ENCODE results near the gene MARVELD2.
A peak's percentile ranks its signal among the peaks of the same experiment; 100 is the strongest.
"Not testable (repeated sequence)": the region's sequence is repeated elsewhere in the genome, so short reads cannot be mapped to it uniquely, and the experiment has no call there.

The MARVELD2 gene

DNA sequence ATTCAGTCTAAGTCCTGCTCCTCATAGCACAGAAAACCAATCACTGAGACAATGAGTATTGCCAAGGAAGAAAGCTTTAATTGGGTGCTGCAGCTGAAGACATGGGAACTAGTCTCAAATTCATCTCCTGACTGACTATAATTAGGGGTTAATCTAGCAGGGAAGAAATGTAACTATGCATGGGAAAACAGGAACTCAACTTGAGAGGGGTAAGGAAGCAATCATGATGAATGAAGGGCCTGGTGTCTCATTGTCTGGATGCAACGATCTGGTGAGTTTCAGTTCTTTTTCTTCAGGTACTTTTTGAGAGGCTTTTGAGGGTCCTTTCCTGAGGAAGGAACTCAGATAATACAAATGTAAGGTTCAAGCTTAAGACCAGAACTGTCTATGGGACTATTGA, 53.7 kb downstream of the MARVELD2 start:
- Histone ChIP-seq H3K27me3 (no peaks in the 10 kb centered on the region), H3K27ac (no peak overlapping the region), H3K36me3 (no peaks in the 10 kb centered on the region), H3K9ac (no peak overlapping the region), H3K4me2 (no peak overlapping the region), H3K4me1 (no peaks in the 10 kb centered on the region), H3K4me3 (no peak overlapping the region), H3K9me3 (peaks cover 9% of the 10 kb centered on the region), H4K20me1 (no peaks in the 10 kb centered on the region)
- TF ChIP-seq Cebpa-rat (IDR thresholded peaks at IDR 0.05) = no peak

GRCh38 chr5:69471516-69471915, 56.6 kb downstream of the MARVELD2 start:
- H4K20me1 ChIP-seq, H3K4me1 ChIP-seq, H3K9ac ChIP-seq, H3K27me3 ChIP-seq, H3K27ac ChIP-seq, H3K4me3 ChIP-seq, H3K36me3 ChIP-seq, H3K9me3 ChIP-seq, H3K4me2 ChIP-seq: not testable (repeated sequence)

DNA sequence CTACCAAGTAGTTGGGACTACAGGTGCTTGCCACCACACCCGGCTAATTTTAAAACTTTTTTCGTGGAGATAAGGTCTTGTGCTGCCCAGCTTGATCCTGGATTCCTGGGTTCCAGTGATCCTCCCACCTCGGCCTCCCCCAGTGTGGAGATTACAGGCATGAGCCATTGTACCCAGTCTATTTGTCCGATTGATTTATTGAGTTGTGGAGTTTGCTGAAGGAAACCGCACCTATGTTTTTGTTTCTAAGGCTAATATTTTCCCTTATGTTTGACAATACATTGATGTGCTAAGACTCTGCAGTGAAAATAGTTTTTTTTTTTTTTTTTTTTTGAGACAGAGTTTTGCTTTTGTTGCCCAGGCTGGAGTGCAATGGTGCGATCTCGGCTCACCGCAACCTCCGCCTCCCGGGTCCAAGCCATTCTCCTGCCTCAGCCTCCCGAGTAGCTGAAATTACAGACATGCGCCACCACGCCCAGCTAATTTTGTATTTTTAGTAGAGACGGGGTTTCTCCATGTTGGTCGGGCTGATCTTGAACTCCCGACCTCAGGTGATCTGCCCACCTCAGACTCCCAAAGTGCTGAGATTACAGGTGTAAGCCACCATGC, 57.7 kb downstream of the MARVELD2 start:
- H3K4me2 ChIP-seq, H3K9me3 ChIP-seq, H4K20me1 ChIP-seq, H3K9ac ChIP-seq, H3K4me3 ChIP-seq, H3K27ac ChIP-seq, H3K4me1 ChIP-seq, H3K27me3 ChIP-seq, H3K36me3 ChIP-seq: not testable (repeated sequence)

DNA sequence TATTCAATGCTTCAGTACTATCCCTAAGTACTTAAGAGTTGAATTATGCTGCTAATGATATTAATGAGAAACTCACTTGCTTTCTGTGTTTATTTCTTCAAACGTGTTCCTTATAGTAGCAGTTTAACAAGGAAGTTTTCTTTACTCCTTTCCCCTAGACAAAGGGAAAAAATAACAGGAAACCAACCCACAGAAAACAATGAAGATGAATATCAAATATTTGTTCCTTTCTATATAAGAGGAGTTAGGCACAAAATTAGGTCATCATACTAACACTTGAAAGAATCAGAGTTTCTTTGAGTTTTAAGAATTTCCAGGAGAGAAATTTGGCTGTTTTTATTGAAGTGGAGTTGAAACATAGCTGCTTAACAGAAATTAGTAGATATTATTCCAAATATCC, 62.3 kb downstream of the MARVELD2 start:
- H3K4me3 ChIP-seq = no peak overlapping the region
- no peak overlapping the region for H3K9ac ChIP-seq
- no peaks in the 10 kb centered on the region for H3K4me1 ChIP-seq
- H3K4me2 ChIP-seq = no peak overlapping the region
- TF ChIP-seq Cebpa-rat (IDR thresholded peaks at IDR 0.05) = no peak
- no peaks in the 10 kb centered on the region for H4K20me1 ChIP-seq
- no peaks in the 10 kb centered on the region for H3K27me3 ChIP-seq
- no peaks in the 10 kb centered on the region for H3K36me3 ChIP-seq
- H3K9me3 ChIP-seq = no peaks in the 10 kb centered on the region
- H3K27ac ChIP-seq = no peak overlapping the region

- not testable (repeated sequence) for H3K4me1 ChIP-seq, H3K9ac ChIP-seq, H3K4me2 ChIP-seq, H3K9me3 ChIP-seq, H3K4me3 ChIP-seq, H3K27ac ChIP-seq, H3K36me3 ChIP-seq, H4K20me1 ChIP-seq, H3K27me3 ChIP-seq
Observed at GRCh38 chr5:69478296-69478695, 63.4 kb downstream of the MARVELD2 start.

DNA sequence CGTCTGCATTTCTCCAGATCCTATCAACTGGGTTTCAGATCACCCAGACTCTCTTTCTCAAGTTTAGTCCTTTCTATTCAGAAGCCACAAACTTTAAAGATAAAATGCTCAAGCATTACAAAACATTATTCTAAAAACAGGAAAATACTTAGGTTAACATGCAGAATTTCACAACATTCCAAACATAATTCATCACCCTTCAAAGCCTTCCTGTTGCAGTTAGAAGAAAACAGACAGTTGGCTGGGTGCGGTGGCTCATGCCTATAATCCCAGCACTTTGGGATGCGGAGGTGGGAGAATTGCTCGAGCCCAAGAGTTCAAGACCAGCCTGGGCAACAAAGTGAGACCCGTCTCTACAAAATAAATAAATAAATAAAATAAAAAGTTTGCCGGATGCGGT, 70.0 kb downstream of the MARVELD2 start:
- Histone ChIP-seq H3K27ac (no peak overlapping the region), H3K9ac (no peak overlapping the region), H3K9me3 (no peaks in the 10 kb centered on the region), H4K20me1 (no peaks in the 10 kb centered on the region), H3K4me1 (no peaks in the 10 kb centered on the region), H3K4me3 (no peak overlapping the region), H3K4me2 (no peak overlapping the region), H3K36me3 (no peaks in the 10 kb centered on the region), H3K27me3 (no peaks in the 10 kb centered on the region)
- no peak for TF ChIP-seq Cebpa-rat (IDR thresholded peaks at IDR 0.05)

GRCh38 chr5:69485471-69485870, 70.6 kb downstream of the MARVELD2 start:
- TF ChIP-seq Cebpa-rat (IDR thresholded peaks at IDR 0.05) = no peak
- Histone ChIP-seq H3K27ac (no peak overlapping the region), H3K9me3 (no peaks in the 10 kb centered on the region), H3K9ac (no peak overlapping the region), H3K36me3 (no peaks in the 10 kb centered on the region), H3K4me2 (no peak overlapping the region), H4K20me1 (no peaks in the 10 kb centered on the region), H3K4me3 (no peak overlapping the region), H3K27me3 (no peaks in the 10 kb centered on the region), H3K4me1 (no peaks in the 10 kb centered on the region)

DNA sequence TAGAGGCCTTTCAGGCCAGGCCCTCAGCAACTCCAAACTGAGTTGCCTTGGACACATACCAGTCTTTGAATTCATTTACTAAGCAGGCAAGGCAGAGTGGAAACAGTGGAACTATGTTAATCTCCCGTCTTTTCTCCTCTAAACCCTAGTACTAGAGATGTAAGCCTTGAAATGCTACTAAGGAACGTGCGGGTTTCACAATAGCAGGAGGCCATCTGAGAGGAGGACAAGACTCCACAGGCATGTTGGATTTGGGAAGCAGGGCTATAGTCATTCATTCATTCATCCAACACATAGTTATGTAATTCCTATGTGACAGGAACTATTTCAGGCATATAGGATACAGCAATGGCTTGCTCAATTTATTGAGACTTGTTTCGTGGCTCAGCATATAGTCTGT, 74.3 kb downstream of the MARVELD2 start:
- TF ChIP-seq Cebpa-rat (IDR thresholded peaks at IDR 0.05) = no peak
- H3K36me3 ChIP-seq = no peaks in the 10 kb centered on the region
- H3K4me1 ChIP-seq = peaks cover 17% of the 10 kb centered on the region
- H3K27ac ChIP-seq = no peak overlapping the region
- H3K9me3 ChIP-seq = no peaks in the 10 kb centered on the region
- no peak overlapping the region for H3K4me3 ChIP-seq
- peaks cover 36% of the 10 kb centered on the region for H3K27me3 ChIP-seq
- peaks cover 23% of the 10 kb centered on the region; the same call in 1 of the 2 replicates for H4K20me1 ChIP-seq
- H3K9ac ChIP-seq = no peak overlapping the region
- H3K4me2 ChIP-seq = no peak overlapping the region

DNA sequence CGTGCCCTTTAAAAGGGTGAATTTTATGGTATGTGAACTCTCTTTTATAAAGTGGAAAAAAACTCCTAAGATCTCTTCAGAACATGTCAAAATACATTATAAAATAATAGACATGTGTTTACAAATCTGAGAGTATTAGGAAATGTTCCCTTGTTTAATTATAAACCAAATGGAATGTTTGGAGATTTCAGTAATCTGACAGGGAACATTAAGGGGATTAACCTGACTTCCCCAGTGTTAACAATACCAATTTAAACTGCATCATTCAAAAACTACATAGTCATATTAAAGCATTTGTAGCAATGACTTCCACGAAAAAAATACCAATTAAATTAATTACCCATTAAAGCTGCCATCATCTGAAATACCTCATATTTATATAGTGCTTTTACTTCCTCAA, 76.1 kb downstream of the MARVELD2 start:
- no peak overlapping the region for H3K4me3 ChIP-seq
- no peak overlapping the region for H3K4me2 ChIP-seq
- peaks cover 51% of the 10 kb centered on the region for H3K27me3 ChIP-seq
- peaks cover 24% of the 10 kb centered on the region; the same call in 1 of the 2 replicates for H4K20me1 ChIP-seq
- H3K4me1 ChIP-seq = peaks cover 19% of the 10 kb centered on the region
- H3K27ac ChIP-seq = no peak overlapping the region
- no peak overlapping the region for H3K9ac ChIP-seq
- H3K36me3 ChIP-seq = no peaks in the 10 kb centered on the region
- TF ChIP-seq Cebpa-rat (IDR thresholded peaks at IDR 0.05) = no peak
- H3K9me3 ChIP-seq = no peaks in the 10 kb centered on the region

DNA sequence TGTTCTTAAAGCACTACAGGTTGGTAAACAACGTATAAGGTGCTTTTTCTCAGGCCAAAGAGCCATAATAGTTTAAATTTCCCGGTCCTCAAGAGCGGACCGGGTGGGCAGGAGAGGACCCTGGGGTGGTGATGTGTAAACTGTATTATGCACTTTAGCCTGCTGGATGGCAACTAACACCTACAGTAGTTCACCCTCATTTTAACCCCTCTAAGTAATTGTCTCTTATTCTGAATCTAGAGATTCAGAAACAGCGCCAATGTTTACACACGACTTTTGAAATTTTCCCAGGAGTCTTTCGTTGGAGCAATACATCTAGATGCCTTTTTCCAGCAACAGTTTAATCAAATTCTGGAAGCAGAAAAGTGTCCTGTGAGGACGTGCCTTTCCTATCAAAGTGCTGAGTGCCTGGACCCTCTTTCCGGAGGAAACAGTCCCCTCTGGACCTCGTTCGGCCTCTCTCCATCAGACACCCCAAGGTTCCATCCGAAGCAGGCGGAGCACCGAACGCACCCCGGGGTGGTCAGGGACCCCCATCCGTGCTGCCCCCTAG, 77.0 kb downstream of the MARVELD2 start:
- H3K4me3 ChIP-seq = peak overlapping the region; percentile 69; the same call in 1 of the 2 replicates
- TF ChIP-seq Cebpa-rat (IDR thresholded peaks at IDR 0.05) = no peak
- H3K27ac ChIP-seq = no peak overlapping the region
- no peaks in the 10 kb centered on the region for H3K9me3 ChIP-seq
- H3K9ac ChIP-seq = no peak overlapping the region
- H3K4me1 ChIP-seq = peaks cover 19% of the 10 kb centered on the region
- peaks cover 51% of the 10 kb centered on the region for H3K27me3 ChIP-seq
- H3K36me3 ChIP-seq = no peaks in the 10 kb centered on the region
- H4K20me1 ChIP-seq = peaks cover 24% of the 10 kb centered on the region; the same call in 1 of the 2 replicates
- H3K4me2 ChIP-seq = peak overlapping the region; percentile 98; the same call in 1 of the 2 replicates
